Erythroblast (primary cell): ENCODE results near the gene SLC40A1.

Experiments used
- GATA1 ChIP-seq: IDR thresholded peaks from 2 replicates; pipeline ENCODE4 v1.6.1; 2011; ENCODE audit warnings: low read depth, mild to moderate bottlenecking, control low read depth, low read length, moderate library complexity
- POLR2A ChIP-seq: IDR thresholded peaks from 2 replicates; pipeline ENCODE4 v1.6.1; 2011; ENCODE audit warnings: mild to moderate bottlenecking, low read length

GRCh38 chr2:189577121-189577520, 3.5 kb downstream of the SLC40A1 start:
- no peak for TF ChIP-seq POLR2A
- no peak for TF ChIP-seq GATA1
